Ishikawa (cell line): ENCODE data around the gene GPR152.
A peak's percentile ranks its signal among the peaks of the same experiment; 100 is the strongest.

Experiments used
- CEBPB ChIP-seq: IDR thresholded peaks from 2 replicates; pipeline ENCODE4 v1.6.1; 2012
- CREB1 ChIP-seq: IDR thresholded peaks from 2 replicates; pipeline ENCODE4 v1.6.1; 2012; ENCODE audit warnings: low read depth
- EGR1 ChIP-seq: IDR thresholded peaks from 2 replicates; pipeline ENCODE4 v1.6.1; 2012
- EP300 ChIP-seq: IDR thresholded peaks from 2 replicates; pipeline ENCODE4 v1.6.1; 2012; ENCODE audit warnings: borderline replicate concordance
- FOXM1 ChIP-seq: IDR thresholded peaks from 2 replicates; pipeline ENCODE4 v1.6.1; 2012; ENCODE audit warnings: low read depth, borderline replicate concordance
- NFIC ChIP-seq: IDR thresholded peaks from 2 replicates; pipeline ENCODE4 v1.6.1; 2012
- RAD21 ChIP-seq: IDR thresholded peaks from 2 replicates; pipeline ENCODE4 v1.6.1; 2012; ENCODE audit warnings: low read depth
- TAF1 ChIP-seq: IDR thresholded peaks from 2 replicates; pipeline ENCODE4 v1.6.1; 2012; ENCODE audit warnings: low read depth, mild to moderate bottlenecking
- TCF12 ChIP-seq: IDR thresholded peaks from 2 replicates; pipeline ENCODE4 v1.6.1; 2012; ENCODE audit warnings: low read depth
- TEAD4 ChIP-seq: IDR thresholded peaks from 2 replicates; pipeline ENCODE4 v1.6.1; 2012
- YY1 ChIP-seq: IDR thresholded peaks from 2 replicates; pipeline ENCODE4 v1.6.1; 2012; ENCODE audit warnings: low read depth
- ZBTB7A ChIP-seq: IDR thresholded peaks from 2 replicates; pipeline ENCODE4 v1.6.1; 2012; ENCODE audit warnings: low read depth
- TF ChIP-seq, protein P1 (sequence below): IDR thresholded peaks from 2 replicates; pipeline ENCODE4 v1.6.1; 2012; ENCODE audit warnings: low read depth, mild to moderate bottlenecking
- TF ChIP-seq, protein P2 (sequence below): IDR thresholded peaks from 2 replicates; pipeline ENCODE4 v1.6.1; 2012
- TF ChIP-seq, protein P3 (sequence below): IDR thresholded peaks from 2 replicates; pipeline ENCODE4 v1.6.1; 2012

GPR152 gene

DNA sequence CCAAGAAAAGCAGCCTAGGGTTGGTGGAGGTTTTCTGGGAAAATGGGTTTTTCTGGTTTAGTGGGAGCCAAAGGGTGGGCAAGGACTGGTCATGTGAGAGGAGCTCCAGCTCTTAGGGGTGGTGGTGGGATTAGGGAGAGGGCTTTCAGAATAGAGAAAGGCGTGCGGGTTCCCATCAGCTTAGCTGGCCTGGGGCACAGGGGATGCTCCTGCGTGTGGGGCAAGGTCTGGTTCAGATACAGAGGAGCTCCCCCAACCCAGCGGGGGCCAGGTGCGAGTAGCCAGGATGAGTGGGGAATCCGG lies 15.9 kb upstream of the GPR152 start:
- TF ChIP-seq, protein P1, sequence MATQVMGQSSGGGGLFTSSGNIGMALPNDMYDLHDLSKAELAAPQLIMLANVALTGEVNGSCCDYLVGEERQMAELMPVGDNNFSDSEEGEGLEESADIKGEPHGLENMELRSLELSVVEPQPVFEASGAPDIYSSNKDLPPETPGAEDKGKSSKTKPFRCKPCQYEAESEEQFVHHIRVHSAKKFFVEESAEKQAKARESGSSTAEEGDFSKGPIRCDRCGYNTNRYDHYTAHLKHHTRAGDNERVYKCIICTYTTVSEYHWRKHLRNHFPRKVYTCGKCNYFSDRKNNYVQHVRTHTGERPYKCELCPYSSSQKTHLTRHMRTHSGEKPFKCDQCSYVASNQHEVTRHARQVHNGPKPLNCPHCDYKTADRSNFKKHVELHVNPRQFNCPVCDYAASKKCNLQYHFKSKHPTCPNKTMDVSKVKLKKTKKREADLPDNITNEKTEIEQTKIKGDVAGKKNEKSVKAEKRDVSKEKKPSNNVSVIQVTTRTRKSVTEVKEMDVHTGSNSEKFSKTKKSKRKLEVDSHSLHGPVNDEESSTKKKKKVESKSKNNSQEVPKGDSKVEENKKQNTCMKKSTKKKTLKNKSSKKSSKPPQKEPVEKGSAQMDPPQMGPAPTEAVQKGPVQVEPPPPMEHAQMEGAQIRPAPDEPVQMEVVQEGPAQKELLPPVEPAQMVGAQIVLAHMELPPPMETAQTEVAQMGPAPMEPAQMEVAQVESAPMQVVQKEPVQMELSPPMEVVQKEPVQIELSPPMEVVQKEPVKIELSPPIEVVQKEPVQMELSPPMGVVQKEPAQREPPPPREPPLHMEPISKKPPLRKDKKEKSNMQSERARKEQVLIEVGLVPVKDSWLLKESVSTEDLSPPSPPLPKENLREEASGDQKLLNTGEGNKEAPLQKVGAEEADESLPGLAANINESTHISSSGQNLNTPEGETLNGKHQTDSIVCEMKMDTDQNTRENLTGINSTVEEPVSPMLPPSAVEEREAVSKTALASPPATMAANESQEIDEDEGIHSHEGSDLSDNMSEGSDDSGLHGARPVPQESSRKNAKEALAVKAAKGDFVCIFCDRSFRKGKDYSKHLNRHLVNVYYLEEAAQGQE, result no peak
- TF ChIP-seq, protein P2, sequence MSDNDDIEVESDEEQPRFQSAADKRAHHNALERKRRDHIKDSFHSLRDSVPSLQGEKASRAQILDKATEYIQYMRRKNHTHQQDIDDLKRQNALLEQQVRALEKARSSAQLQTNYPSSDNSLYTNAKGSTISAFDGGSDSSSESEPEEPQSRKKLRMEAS, result no peak
- TF ChIP-seq EGR1 (no peak), RAD21 (no peak), YY1 (no peak), CREB1 (no peak), TCF12 (no peak), TEAD4 (no peak)

DNA sequence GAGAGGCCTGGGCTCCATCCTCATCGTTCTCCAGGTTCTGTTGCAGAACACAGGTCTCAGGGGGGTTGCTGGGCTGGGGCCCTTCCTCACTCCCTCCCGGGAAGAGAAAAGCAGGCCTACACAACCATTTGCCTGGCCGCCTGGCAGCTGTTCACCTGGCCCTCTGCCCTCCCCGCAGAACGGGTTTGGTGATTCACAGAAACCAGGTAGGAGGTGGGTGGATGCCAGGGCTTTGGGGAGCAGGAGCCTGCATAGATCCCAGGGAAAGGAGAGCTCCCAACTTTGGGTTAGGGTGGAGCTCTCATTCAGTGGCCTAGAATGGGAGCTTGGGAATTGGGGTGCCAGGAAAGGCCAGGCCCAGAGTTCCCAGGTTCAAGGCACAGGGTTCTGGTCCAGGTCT lies 15.5 kb upstream of the GPR152 start:
- peak; percentile 33; the same call in 1 of the 2 replicates for TF ChIP-seq TCF12
- TF ChIP-seq, protein P1, result no peak
- 0 out of 2 replicates have a peak, but pooled peaks have one; percentile 33 for TF ChIP-seq EGR1
- no peak for TF ChIP-seq YY1
- no peak for TF ChIP-seq FOXM1
- TF ChIP-seq EP300, result no peak
- TF ChIP-seq, protein P3, sequence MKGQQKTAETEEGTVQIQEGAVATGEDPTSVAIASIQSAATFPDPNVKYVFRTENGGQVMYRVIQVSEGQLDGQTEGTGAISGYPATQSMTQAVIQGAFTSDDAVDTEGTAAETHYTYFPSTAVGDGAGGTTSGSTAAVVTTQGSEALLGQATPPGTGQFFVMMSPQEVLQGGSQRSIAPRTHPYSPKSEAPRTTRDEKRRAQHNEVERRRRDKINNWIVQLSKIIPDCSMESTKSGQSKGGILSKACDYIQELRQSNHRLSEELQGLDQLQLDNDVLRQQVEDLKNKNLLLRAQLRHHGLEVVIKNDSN, result no peak
- peak; percentile 80 for TF ChIP-seq NFIC
- no peak for TF ChIP-seq CEBPB
- no peak for TF ChIP-seq CREB1
- no peak for TF ChIP-seq RAD21
- TF ChIP-seq TAF1, result no peak
- peak; percentile 48; the same call in 1 of the 2 replicates for TF ChIP-seq TEAD4
- TF ChIP-seq ZBTB7A, result no peak; the same call in none of the 2 replicates
- TF ChIP-seq, protein P2, result peak; percentile 46; the same call in 1 of the 2 replicates

DNA sequence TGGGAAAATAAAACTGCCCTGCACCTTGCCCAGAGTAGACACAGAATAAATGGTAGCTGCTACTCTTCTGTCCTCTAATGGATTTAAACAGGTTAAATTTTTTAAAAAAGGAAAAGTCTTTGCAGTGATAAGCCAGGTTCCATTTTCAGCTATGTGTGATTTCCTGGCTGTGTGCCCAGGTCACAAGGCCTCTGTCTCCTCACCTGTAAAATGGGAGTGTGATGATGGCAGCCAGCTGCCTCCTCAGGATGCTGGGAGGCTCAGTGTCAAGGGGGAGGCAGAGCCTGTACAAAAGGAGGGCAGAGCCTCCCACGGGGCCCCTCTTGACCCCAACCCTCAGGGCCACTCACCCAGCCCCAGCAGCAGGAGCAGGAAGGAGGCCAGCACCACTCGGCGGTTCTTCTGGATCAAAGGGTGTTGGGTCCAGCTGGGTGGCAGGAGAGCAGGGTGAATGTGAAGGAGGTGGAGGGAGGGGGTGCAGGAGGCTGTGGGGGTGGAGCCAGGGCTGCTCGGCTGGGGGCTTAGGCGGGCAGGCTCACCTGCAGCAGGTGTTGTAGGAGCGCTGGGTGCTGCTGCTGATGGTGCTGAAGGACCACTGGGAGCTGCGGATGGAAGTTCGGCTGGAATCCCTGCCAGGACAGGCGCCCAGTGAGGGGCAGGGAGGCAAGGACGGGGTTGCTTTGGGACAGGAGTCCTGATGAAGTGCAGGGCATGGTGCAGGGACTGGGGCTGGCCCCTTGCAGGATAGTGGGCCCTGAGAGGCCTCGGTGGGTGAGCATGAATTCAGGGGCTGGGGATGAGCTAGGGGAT lies 14.6 kb upstream of the GPR152 start:
- TF ChIP-seq NFIC, result peak; percentile 63
- no peak for TF ChIP-seq EP300

DNA sequence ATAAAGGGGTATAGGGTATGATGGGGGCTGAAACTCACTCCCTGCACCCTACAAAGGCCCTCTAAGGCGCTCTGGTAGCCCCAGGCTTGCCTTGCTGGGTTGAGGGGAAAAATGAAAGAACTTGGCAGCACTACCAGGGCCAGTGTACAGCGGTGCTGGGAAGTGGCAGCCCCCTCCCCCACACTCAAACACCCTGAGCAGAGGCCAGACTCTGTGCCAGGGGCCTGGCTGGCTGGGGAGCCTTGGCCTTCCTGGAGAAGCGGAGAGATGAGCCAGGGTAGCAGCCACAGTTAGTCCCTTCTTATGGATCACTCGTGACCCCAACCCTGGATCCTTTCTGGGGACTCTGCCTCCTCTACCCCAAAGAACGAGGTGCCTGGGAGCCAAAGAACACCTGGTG lies 13.8 kb upstream of the GPR152 start:
- TF ChIP-seq, protein P2, result no peak
- TF ChIP-seq NFIC, result no peak
- no peak for TF ChIP-seq TCF12
- TF ChIP-seq TEAD4, result no peak
- no peak for TF ChIP-seq YY1
- TF ChIP-seq EGR1, result no peak
- TF ChIP-seq CEBPB, result no peak
- no peak for TF ChIP-seq EP300

DNA sequence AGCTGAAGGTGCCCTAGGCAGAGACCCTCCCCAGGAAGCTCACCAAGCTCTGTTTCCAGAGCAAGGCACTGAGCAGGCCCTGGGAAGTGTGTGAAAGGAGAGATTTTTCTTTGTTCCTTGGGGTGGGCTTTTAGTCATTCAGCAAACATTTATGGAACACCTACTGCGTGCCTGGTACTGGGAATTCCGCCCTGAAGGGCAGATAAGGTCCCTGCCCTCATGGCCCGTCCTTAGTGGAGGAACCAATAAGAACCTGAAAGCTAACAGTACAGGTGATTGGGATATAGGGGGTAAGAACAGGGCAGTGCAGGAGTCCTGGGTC lies 12.6 kb upstream of the GPR152 start:
- TF ChIP-seq, protein P1, result no peak
- TF ChIP-seq EP300 (0 out of 2 replicates have a peak, but pooled peaks have one; percentile 11), CEBPB (no peak), RAD21 (no peak)
